Left ventricle myocardium inferior (tissue), 1 donor: ENCODE measurements around the gene ZNRF4. TPM values are rescaled to one million over a fixed set of nuclear protein-coding genes. Genes with fewer than 3 reads are reported as not detected.

Experiments used
- DNase-seq: peaks from one replicate; pipeline ENCODE4 v3.0.0-alpha.2; 2020
- H3K27ac ChIP-seq: fragments of 200-600 bp; replicated peaks from 2 replicates; pipeline ENCODE4 v1.8.0; 2021
- H3K27me3 ChIP-seq: fragments of 200-600 bp; 2 replicates; pipeline ENCODE4 v1.8.0; 2021; ENCODE audit warnings: low read depth
- H3K36me3 ChIP-seq: fragments of 200-600 bp; 2 replicates; pipeline ENCODE4 v1.8.0; 2021
- H3K4me1 ChIP-seq: fragments of 200-600 bp; 2 replicates; pipeline ENCODE4 v1.8.0; 2021
- H3K4me3 ChIP-seq: fragments of 200-600 bp; 2 replicates; pipeline ENCODE4 v1.8.0; 2021; ENCODE audit warnings: mild to moderate bottlenecking, moderate library complexity
- H3K9me3 ChIP-seq: fragments of 200-600 bp; replicated peaks from 2 replicates; pipeline ENCODE4 v1.8.0; 2021
- intact Hi-C: fragments of 100-400 bp; cut with micrococcal nuclease; formaldehyde crosslinking; loops from one replicate; pipeline ENCODE4 v1.11.0; 2022
- total RNA-seq: library from RNA; stranded (reverse); fragmentation: NEBNext Ultra II Directional; extraction: Animal tissue kit (Norgen Biotek cat#: 25700); gene quantifications from one replicate; pipeline ENCODE4 v1.2.1, GENCODE V29; 2021
- TF ChIP-seq, protein P1 (sequence below): fragments of 200-600 bp; IDR thresholded peaks from 2 replicates; pipeline ENCODE4 v1.8.0; 2021; ENCODE audit warnings: antibody characterized with exemption, mild to moderate bottlenecking, borderline replicate concordance
- donor health status: DM: no; HTN: yes; CAD: no; lungs with severe emphysema.

Gene ZNRF4
- total RNA-seq, 1 donor from 2014 or later, result not detected

DNA sequence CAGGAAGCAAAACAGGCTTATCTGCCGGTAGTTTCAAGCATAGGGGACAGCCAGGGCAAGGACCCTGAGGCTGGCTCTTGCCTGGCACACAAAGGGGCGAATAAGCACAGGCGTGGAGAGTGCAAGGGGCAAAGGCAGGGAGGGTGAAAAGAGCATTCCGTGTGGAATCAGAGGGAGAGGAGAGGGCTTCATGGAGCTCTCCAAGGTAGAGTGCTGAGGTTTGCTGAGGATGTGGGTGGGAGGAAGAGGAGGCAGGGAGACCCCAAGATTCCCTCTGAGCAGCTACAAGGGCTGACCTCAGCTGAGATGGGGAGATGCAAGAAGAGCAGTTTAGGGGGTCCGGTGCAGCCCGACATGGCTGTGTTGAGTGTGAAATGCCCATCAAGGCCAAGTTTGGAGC, 36.5 kb upstream of the ZNRF4 start:
- no peak overlapping the region for H3K4me3 ChIP-seq
- no peak overlapping the region for H3K27ac ChIP-seq
- no peaks in the 10 kb centered on the region for H3K4me1 ChIP-seq
- DNase-seq, result no peak
- H3K27me3 ChIP-seq, result peaks cover 87% of the 10 kb centered on the region
- intact Hi-C loops, result no loop called here
- H3K9me3 ChIP-seq, result no peaks in the 10 kb centered on the region
- H3K36me3 ChIP-seq, result no peaks in the 10 kb centered on the region
- TF ChIP-seq, protein P1, sequence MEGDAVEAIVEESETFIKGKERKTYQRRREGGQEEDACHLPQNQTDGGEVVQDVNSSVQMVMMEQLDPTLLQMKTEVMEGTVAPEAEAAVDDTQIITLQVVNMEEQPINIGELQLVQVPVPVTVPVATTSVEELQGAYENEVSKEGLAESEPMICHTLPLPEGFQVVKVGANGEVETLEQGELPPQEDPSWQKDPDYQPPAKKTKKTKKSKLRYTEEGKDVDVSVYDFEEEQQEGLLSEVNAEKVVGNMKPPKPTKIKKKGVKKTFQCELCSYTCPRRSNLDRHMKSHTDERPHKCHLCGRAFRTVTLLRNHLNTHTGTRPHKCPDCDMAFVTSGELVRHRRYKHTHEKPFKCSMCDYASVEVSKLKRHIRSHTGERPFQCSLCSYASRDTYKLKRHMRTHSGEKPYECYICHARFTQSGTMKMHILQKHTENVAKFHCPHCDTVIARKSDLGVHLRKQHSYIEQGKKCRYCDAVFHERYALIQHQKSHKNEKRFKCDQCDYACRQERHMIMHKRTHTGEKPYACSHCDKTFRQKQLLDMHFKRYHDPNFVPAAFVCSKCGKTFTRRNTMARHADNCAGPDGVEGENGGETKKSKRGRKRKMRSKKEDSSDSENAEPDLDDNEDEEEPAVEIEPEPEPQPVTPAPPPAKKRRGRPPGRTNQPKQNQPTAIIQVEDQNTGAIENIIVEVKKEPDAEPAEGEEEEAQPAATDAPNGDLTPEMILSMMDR, result no peak

DNA sequence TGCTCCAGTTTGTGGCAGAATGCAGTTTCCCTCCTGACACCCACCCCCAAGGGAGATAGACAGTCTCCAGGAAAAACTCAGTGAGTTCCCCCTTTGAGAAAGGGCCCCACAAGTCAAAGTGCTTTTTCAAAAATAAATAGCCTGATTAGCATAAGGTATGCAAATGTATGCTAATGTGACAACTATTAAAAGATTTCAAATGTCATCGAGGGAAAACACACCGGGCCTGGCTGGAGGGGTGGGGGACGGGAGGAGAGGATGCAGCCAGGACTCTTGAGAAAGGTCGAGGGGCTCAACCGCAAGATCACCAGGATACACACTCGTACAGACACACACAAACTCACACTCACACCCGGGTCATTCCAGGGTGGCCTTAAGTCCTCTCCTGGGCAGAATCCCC, 34.3 kb upstream of the ZNRF4 start:
- Histone ChIP-seq H3K27ac (no peak overlapping the region), H3K4me3 (no peak overlapping the region), H3K27me3 (peaks cover 90% of the 10 kb centered on the region), H3K9me3 (no peaks in the 10 kb centered on the region), H3K36me3 (no peaks in the 10 kb centered on the region), H3K4me1 (no peaks in the 10 kb centered on the region)
- no peak for DNase-seq
- TF ChIP-seq, protein P1, result no peak
- intact Hi-C loops, result no loop called here

DNA sequence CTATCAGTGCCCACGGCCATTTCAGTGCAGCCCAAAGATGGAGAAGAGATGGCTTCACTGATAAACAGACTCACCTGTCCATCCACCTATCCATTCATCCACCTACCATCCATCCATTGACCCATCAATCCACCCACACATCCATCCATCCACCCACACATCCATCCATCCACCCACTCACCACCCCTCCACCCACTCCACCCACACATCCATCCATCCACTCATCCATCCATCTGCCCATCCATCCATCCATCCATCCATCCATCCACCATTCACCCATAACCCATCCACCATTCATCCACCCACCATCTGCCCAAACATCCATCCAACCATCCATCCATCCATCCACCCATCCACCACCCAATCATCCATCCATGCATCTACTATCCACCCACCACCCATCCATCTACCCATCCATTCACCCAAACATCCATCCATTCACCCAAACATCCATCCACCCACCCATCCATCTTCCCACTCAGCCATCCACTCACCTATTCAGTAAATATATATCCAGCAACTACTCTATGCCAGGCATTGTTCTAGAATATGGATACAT, 31.6 kb upstream of the ZNRF4 start:
- no peak for DNase-seq
- Histone ChIP-seq H3K9me3 (no peaks in the 10 kb centered on the region), H3K4me3 (no peak overlapping the region), H3K27ac (no peak overlapping the region), H3K4me1 (no peaks in the 10 kb centered on the region), H3K36me3 (no peaks in the 10 kb centered on the region), H3K27me3 (peaks cover 90% of the 10 kb centered on the region)
- intact Hi-C loops, result no loop called here
- TF ChIP-seq, protein P1, result no peak

DNA sequence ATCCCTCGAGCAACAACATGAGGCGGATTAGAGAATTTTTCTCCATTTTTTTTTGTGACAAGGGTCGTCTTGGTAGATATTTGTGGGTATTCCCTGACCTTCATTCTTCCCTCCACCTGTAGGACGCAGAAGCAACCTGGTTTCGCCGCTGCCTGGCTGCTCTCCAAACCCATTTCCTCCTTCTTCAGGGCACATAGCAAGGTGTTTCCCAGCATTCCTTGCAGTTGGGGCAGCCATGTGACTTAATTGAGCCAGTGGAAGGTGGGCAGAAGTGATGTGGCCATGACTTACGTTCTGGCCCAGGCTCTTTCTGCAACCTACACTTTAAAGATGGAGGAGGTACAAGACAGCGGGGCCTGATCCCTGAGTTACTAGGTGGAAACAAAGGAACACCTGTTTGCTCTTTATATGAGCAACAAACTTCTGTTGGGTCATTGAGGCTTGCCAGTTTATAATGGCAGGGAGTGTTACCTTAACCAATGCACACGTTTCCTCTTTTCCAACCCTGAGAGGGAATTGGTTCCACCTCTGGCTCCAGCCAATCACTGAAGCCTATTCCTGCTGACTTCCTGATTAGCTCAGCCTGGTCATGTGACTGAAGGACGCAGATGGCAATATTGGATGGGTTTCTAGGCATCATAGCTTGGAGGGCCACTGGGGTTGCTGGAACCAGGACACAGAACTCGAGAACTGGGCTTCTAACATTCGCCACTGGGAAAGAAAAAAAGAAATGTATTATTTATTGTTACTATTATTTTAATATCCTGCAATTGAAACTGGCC, 30.8 kb upstream of the ZNRF4 start:
- Histone ChIP-seq H3K4me3 (no peak overlapping the region), H3K36me3 (no peaks in the 10 kb centered on the region), H3K9me3 (no peaks in the 10 kb centered on the region), H3K27me3 (peaks cover 90% of the 10 kb centered on the region), H3K27ac (no peak overlapping the region), H3K4me1 (no peaks in the 10 kb centered on the region)
- no peak for DNase-seq
- intact Hi-C loops, result no loop called here
- TF ChIP-seq, protein P1, result no peak

DNA sequence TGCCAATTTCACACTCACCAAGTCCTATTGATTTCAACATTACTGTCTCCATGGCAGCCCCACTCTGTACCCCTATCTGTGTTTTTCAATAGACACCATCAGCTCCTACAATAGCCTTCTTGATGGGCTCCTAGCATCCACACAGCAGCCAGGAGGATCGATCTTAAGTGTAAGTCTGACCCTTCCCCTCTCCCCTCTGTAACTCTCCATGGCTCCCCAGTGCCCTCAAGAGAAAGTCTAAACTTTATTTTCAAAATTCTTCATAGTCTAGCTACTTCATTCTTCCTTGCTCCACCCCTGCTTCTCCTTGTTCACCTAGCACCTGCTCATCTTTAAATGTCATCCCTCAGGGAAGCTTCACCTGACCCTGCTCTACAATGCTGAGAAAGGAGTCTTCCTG, 30.0 kb upstream of the ZNRF4 start:
- TF ChIP-seq, protein P1, result no peak
- no peak overlapping the region for H3K4me3 ChIP-seq
- intact Hi-C loops, result no loop called here

More for the DNA sequence above, 30.0 kb upstream of the ZNRF4 start:
- Histone ChIP-seq H3K4me1 (no peaks in the 10 kb centered on the region), H3K9me3 (no peaks in the 10 kb centered on the region), H3K36me3 (no peaks in the 10 kb centered on the region), H3K27me3 (peaks cover 89% of the 10 kb centered on the region), H3K27ac (no peak overlapping the region)
- no peak for DNase-seq
